Activated T-helper 1 cell treated with anti-CD3 and anti-CD28 coated beads, Interleukin-12 subunit alpha, Interleukin-12 subunit beta, Interleukin-2, Interleukin-4 antibody, amounts not matched to agents 30 ng/mL and 10 ng/mL and 1 ng/mL, durations not matched to agents 14 hours and 24 hours and 36 hours (primary cell): ENCODE data around the gene FIG4. TPM values are rescaled to one million over a fixed set of nuclear protein-coding genes. Genes with fewer than 3 reads are reported as not detected.
A peak's percentile ranks its signal among the peaks of the same experiment; 100 is the strongest.

Source experiments
- DNase-seq: peaks from one replicate; pipeline ENCODE4 v3.0.0; 2021; ENCODE audit warnings: low spot score
- H3K27ac Mint-ChIP-seq: one replicate; pipeline ENCODE4 v1.8.0; 2021; ENCODE audit warnings: mild to moderate bottlenecking, mixed read lengths
- H3K27me3 Mint-ChIP-seq: one replicate; pipeline ENCODE4 v1.8.0; 2022; ENCODE audit warnings: mild to moderate bottlenecking, moderate library complexity, mixed read lengths; ENCODE audit not compliant: insufficient read depth
- H3K36me3 Mint-ChIP-seq: one replicate; pipeline ENCODE4 v1.8.0; 2021; ENCODE audit warnings: low read depth, mixed read lengths
- H3K4me1 Mint-ChIP-seq: one replicate; pipeline ENCODE4 v1.8.0; 2021; ENCODE audit warnings: low read depth, mixed read lengths
- H3K4me3 Mint-ChIP-seq: one replicate; pipeline ENCODE4 v1.8.0; 2021; ENCODE audit warnings: mild to moderate bottlenecking, moderate library complexity, mixed read lengths
- H3K9me3 Mint-ChIP-seq: one replicate; pipeline ENCODE4 v1.8.0; 2021; ENCODE audit warnings: mixed read lengths
- intact Hi-C: fragments of 100-400 bp; cut with micrococcal nuclease; formaldehyde crosslinking; loops from one replicate; pipeline ENCODE4 v1.15.1; 2024
- total RNA-seq: library from RNA; stranded (reverse); gene quantifications from 2 replicates; pipeline ENCODE4 v1.2.3, GENCODE V29; 2022

The FIG4 gene
- total RNA-seq, 1 donor from 2014 or later, result 7.5 TPM

DNA sequence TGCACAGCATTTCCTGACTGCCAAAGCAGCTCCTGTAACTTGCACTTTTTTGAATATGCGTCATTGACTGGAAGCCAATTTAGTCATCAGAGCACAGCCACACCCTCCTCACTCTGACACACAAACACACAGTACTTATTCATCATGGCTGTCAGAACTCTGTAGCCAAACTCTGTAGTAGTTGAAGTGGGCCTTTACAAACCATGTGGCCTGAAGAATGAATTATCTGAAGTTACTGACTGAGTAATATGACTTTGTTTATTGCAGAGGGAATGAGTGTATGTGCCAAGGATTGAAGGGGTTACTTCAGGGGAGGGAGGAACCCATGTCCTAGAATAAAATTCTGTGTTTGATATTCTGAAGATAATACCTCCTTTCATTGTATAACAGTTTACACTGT, 102.7 kb downstream of the FIG4 start:
- H3K36me3 Mint-ChIP-seq, result peaks cover 2% of the 10 kb centered on the region
- DNase-seq, result peak; percentile 5
- no peaks in the 10 kb centered on the region for H3K9me3 Mint-ChIP-seq
- intact Hi-C loops, result no loop called here
- peaks cover 5% of the 10 kb centered on the region for H3K4me1 Mint-ChIP-seq
- H3K27me3 Mint-ChIP-seq, result no peaks in the 10 kb centered on the region
- H3K27ac Mint-ChIP-seq, result peak overlapping the region; percentile 32
- no peak overlapping the region for H3K4me3 Mint-ChIP-seq

DNA sequence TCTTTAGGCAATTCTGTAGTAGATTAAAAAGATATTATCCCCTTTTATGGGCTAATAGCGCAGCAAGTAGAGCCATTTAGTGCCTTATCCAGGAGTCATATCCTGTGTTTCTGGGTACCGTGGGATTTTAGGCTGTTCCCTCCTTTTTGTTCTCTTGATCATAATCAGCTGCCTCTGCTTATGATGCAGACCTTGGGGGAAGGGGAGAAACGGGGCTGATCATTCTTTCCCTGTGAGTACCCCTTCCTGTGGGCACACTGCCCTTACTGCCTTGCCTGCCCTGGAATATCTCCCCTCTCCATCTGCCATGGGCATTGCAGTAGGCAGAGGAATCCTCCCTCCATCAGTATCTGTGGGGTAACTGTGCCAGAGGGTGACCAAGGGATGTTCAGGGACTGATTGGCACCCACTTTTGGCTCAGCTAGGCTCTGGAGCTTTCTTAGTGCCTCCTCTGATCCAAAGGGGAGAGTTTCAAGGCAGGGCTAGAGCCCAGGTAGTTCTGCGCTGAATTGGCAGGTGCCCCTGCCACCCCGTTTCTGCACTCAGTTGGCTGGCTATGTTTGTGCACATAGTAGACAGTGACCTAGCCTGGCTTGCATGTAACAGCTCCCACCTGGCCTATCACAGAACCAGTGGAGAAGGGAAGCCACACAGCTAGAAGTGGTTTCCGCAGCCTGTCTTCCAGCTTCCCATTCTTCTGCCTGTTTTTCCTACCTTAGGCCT, 103.3 kb downstream of the FIG4 start:
- intact Hi-C loops, result no loop called here
- Mint-ChIP-seq H3K27ac (peak overlapping the region; percentile 32), H3K4me3 (no peak overlapping the region), H3K4me1 (peaks cover 5% of the 10 kb centered on the region), H3K27me3 (no peaks in the 10 kb centered on the region), H3K36me3 (peaks cover 2% of the 10 kb centered on the region), H3K9me3 (no peaks in the 10 kb centered on the region)
- DNase-seq, result no peak

DNA sequence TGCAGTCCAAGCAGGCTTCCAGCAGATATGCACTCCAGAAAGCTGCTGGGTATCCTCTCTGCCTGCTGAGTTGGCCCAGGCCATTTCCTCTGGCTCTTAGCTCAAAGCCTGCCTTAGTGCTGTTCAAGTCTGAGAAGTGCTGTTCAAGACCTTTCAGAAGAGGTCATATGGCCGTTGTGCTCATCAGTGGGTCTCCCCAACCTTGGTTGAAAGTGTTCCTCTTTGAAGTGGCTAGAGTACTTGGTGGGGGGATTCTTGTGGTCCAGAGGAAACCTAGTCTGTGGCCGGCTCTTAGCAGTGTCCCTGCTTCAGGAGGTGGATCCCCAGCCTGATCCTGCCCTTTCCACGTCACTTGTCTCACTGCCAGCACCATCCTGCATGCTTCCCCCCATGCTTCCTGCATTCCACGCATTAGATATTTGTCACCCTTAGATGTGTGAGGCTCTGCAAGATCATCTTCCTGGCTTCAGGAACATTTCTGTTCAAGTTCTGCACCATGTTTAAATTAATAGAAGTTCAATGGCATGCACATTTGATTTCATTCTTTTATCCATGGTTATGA, 105.0 kb downstream of the FIG4 start:
- no peaks in the 10 kb centered on the region for H3K9me3 Mint-ChIP-seq

DNA sequence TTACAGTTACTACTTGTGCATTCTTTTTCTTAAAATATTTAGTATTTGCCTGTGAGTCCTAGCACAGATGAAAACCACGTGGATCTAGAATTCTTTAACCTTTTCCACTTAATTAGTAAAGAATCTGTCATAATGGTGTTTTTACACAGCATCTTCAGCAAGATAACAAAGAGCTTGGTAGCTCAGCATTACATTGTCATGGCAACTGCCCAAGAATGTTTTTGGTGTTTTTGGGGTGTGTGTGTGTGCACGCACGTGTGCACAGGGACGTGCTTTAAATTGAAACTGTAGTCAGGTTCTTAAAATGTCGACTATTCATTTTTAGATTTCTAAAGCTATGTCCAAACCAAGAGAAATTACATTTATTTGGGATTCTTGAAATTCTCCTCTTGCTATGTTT, 108.0 kb downstream of the FIG4 start:
- DNase-seq, result no peak
- Mint-ChIP-seq H3K9me3 (no peaks in the 10 kb centered on the region), H3K4me1 (peaks cover 5% of the 10 kb centered on the region), H3K27me3 (no peaks in the 10 kb centered on the region), H3K4me3 (no peak overlapping the region), H3K27ac (no peak overlapping the region), H3K36me3 (peaks cover 3% of the 10 kb centered on the region)
- intact Hi-C loops, result no loop called here

More for the DNA sequence above, 105.0 kb downstream of the FIG4 start:
- no peaks in the 10 kb centered on the region for H3K27me3 Mint-ChIP-seq
- no peak overlapping the region for H3K27ac Mint-ChIP-seq
- no peak for DNase-seq
- peaks cover 5% of the 10 kb centered on the region for H3K4me1 Mint-ChIP-seq
- no peak overlapping the region for H3K4me3 Mint-ChIP-seq
- peaks cover 2% of the 10 kb centered on the region for H3K36me3 Mint-ChIP-seq
- intact Hi-C loops, result no loop called here

DNA sequence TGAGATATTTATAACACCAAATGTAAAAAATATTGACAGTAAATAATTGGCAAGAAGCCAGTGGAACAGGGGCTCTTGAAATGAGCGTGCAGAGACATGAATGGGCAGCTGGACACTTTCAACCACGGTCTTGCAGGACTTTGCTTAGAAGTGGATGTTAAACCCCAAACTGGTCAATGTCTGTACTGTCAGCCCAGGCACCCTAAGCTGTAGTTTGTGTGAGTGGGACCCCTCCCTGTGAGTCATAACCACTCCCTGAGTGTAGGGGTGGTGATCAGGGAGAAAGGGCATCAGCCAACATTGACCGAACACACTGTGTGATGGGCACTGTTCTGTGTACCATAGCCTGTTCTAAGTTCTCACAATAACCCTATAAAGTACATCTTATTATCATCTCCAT, 108.6 kb downstream of the FIG4 start:
- no peak for DNase-seq
- Mint-ChIP-seq H3K4me3 (no peak overlapping the region), H3K4me1 (peaks cover 6% of the 10 kb centered on the region), H3K36me3 (peaks cover 3% of the 10 kb centered on the region), H3K9me3 (no peaks in the 10 kb centered on the region), H3K27ac (no peak overlapping the region), H3K27me3 (no peaks in the 10 kb centered on the region)
- intact Hi-C loops, result no loop called here

DNA sequence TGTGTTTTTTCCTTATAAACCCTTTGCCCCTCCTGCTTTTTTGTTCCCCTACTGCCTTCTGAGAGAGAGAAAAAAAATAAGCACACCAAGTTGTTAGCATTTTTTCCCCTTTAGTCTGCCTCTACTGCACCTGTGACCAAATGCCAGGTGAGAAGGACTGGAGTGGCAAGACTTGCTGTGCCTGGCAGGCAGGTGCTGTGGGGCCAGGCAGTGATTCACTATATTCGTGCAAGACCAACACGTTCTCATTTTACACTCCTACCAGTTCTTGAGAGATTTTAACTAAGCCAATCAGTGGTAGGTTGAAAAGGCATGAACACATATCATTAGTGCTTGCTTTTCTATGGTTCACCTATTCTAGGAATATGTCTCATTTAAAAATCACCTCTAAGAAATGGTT, 109.7 kb downstream of the FIG4 start:
- Mint-ChIP-seq H3K27me3 (no peaks in the 10 kb centered on the region), H3K9me3 (no peaks in the 10 kb centered on the region), H3K27ac (no peak overlapping the region), H3K36me3 (peaks cover 3% of the 10 kb centered on the region), H3K4me1 (peaks cover 6% of the 10 kb centered on the region), H3K4me3 (no peak overlapping the region)
- DNase-seq, result no peak
- intact Hi-C loops, result no loop called here

DNA sequence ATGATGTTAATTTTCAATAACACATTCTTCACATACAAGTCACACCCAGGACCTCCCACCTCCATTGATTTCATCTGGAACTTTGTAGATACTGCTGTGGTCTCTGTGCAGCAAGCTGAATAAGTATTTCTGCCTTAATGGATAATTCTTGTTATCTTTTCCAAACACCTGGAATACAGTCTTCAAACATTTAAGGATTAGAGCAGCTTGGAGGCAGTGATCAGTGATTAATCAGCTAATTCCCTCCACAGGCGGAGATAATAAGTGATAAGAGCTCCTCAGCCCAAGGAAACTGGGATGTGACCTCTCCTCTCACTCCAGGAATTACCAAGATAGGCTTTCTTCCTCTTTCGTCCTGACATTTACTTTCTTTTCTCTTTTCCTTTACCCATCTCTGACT, 110.7 kb downstream of the FIG4 start:
- intact Hi-C loops, result no loop called here
- Mint-ChIP-seq H3K27me3 (no peaks in the 10 kb centered on the region), H3K4me3 (no peak overlapping the region), H3K27ac (no peak overlapping the region), H3K4me1 (peaks cover 6% of the 10 kb centered on the region), H3K36me3 (peaks cover 5% of the 10 kb centered on the region), H3K9me3 (no peaks in the 10 kb centered on the region)
- no peak for DNase-seq

DNA sequence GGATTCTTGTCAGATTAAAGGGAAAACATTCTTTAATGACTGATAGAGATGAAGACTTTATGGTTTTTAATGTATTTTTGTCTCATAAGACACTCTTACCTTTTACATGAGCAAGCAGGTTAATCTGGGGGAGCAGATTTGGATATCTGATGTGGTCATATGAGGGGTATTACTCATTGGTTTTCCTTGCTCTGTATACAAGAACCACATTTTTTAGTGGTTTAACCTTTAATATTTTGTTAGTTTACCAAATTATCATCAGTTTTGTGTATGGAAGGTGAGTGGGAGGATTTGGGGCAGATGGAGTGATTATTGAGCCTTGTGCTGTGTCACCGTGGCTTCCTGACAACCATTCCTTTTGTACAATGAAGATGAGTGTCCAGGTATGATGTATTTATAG, 112.9 kb downstream of the FIG4 start:
- intact Hi-C loops, result no loop called here
- Mint-ChIP-seq H3K36me3 (peaks cover 4% of the 10 kb centered on the region), H3K9me3 (no peaks in the 10 kb centered on the region), H3K27ac (no peak overlapping the region), H3K4me1 (peaks cover 6% of the 10 kb centered on the region), H3K27me3 (no peaks in the 10 kb centered on the region), H3K4me3 (no peak overlapping the region)
- DNase-seq, result no peak

DNA sequence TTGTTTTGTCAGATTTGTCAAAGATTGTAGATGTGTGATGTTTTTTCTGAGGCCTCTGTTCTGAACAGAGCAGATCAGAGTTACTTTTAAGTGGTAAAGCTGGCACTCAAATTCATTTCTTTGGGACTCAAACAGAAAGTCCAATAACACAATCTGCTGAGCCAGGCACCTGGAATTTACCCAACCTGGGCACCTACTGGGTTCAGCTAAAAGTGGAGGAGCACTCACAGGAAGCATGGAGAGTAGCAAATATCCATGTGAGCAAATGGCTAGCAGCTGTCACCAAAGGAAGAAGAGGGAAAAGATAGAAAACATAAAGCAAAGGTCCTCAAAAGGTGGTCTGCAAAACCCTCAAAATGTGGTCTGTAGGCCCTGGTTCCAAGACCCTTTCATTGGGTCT, 116.8 kb downstream of the FIG4 start:
- intact Hi-C loops, result no loop called here
- no peak overlapping the region for H3K27ac Mint-ChIP-seq
- H3K9me3 Mint-ChIP-seq, result no peaks in the 10 kb centered on the region

DNA sequence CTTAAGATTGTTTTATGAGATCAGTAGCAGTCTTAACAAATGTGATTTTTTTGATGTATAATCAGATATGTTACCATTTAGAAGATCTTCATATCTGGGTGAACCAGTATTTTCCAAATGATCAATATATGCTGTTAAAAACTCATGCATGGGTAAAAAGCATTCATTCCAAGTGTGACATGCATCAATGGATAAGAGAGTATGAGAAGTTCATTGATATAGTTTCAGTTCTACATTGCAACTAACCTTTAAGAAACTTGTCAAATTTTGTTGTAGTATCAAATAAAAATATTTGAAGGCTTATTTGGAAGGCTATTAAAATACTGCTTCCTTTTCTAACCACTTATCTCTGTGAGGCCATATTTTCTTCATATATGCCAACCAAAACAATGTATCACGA, 117.7 kb downstream of the FIG4 start:
- peaks cover 4% of the 10 kb centered on the region for H3K4me1 Mint-ChIP-seq
- no peak overlapping the region for H3K4me3 Mint-ChIP-seq
- no peak overlapping the region for H3K27ac Mint-ChIP-seq
- no peaks in the 10 kb centered on the region for H3K27me3 Mint-ChIP-seq
- intact Hi-C loops, result no loop called here
- no peaks in the 10 kb centered on the region for H3K9me3 Mint-ChIP-seq
- DNase-seq, result no peak
- peaks cover 2% of the 10 kb centered on the region for H3K36me3 Mint-ChIP-seq

More for the DNA sequence above, 116.8 kb downstream of the FIG4 start:
- peaks cover 6% of the 10 kb centered on the region for H3K4me1 Mint-ChIP-seq
- H3K36me3 Mint-ChIP-seq, result peaks cover 4% of the 10 kb centered on the region
- no peak for DNase-seq
- H3K27me3 Mint-ChIP-seq, result no peaks in the 10 kb centered on the region
- H3K4me3 Mint-ChIP-seq, result no peak overlapping the region

DNA sequence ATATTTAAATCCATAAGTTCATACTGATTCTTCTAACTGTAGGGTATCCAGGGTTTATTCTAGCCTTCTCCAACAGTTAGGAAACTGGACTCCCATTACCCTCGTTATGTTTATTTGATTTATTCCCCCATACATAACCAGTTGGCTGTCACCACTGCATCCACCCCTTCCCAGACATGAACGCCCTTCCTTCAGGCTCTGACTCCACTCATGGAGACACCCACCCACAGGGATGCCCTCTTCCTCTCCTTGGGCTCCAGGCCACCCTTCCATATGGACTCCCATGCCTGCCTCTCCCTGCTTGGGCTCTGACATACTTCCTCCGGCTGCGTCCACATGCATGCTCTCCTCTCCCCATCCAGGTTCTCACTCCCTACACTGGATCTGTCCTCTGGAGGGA, 124.0 kb downstream of the FIG4 start:
- no peak for DNase-seq
- no peak overlapping the region for H3K27ac Mint-ChIP-seq
- no peaks in the 10 kb centered on the region for H3K9me3 Mint-ChIP-seq
- H3K4me1 Mint-ChIP-seq, result no peaks in the 10 kb centered on the region
- H3K36me3 Mint-ChIP-seq, result no peaks in the 10 kb centered on the region
- intact Hi-C loops, result no loop called here
- no peaks in the 10 kb centered on the region for H3K27me3 Mint-ChIP-seq
- H3K4me3 Mint-ChIP-seq, result no peak overlapping the region

DNA sequence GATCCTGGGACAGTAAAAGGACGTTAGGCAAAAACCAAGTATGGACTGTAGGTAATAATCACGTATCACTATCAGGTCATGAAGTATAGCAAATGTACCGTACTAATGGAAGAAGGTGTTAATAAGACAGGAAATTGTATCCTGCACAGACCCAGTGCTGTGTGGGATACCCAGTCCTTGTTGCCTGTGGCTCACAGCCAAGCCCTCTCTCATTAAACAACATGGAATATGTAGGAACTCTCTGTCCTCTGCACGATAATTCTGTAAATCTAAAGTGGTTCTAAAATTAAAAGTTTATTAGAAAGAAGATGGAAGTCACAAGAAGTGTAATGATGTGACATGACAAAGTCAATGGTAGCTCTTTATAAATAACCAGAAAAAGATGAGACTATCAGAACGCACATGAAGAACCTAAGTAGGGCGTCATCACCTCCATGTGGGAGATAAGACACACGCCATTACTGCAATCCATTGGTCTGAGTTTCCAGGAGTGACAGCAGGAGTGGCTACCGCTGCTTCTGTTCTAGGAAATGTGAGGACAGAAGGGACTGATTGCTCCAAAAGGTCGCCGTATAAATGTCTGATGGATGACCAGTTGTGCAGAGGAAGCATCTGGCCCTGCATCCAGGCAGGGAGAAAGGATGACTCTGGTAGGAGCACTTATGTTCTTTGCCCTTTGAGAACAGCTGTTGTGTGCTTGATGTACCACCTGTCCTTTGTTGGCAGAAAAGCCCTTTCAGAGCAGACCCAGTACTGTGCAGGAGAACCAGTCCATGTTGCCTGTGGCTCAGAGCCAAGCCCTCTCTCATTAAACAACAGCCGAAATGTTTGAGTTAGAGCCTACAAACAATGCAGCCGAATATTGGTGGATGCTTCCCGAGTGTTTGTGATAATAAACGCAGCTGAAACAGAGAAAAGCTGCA, 125.6 kb downstream of the FIG4 start:
- Mint-ChIP-seq H3K9me3 (no peaks in the 10 kb centered on the region), H3K27me3 (no peaks in the 10 kb centered on the region), H3K4me1 (no peaks in the 10 kb centered on the region), H3K36me3 (no peaks in the 10 kb centered on the region), H3K27ac (no peak overlapping the region), H3K4me3 (no peak overlapping the region)
- intact Hi-C loops, result no loop called here
- DNase-seq, result no peak

DNA sequence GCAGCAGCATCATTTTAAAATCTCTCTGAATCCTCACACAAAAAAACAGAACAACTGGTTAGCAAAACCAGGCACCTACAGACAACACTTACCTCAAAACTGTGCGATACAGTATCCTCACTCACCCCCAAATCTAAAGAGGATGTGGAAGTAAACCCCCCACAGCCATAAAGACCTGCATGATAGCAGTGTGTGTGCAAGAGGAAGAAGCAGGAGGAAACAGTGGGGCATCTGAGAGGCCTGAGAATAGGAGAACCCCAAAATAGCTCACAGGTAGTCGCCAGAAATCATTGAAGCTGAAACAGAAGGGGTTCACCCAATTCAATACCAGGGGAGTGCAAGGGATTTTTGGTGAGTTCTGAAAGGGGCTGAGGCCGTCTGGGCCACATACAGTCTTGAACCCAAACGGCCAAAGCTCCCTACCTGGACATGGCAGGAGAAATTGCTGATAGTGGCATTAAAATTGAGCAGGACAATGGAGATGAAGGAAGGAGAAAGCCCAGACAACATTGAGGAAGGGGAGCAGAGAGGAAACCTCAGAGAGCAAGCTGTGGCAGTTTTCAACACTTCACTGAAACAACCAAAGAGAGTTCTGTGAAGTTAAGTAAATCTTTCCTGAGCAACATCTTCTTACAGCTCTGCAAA, 129.7 kb downstream of the FIG4 start:
- no peak overlapping the region for H3K27ac Mint-ChIP-seq
- no peaks in the 10 kb centered on the region for H3K36me3 Mint-ChIP-seq
- intact Hi-C loops, result no loop called here
- no peak overlapping the region for H3K4me3 Mint-ChIP-seq
- H3K27me3 Mint-ChIP-seq, result no peaks in the 10 kb centered on the region
- no peak for DNase-seq
- no peaks in the 10 kb centered on the region for H3K4me1 Mint-ChIP-seq
- H3K9me3 Mint-ChIP-seq, result no peaks in the 10 kb centered on the region
